NK-92 (cell line): Measurements from ENCODE around the gene ADAMTS12.

Source experiments
- DNase-seq: peaks from one replicate; lab custom pipeline; 2025; ENCODE audit not compliant: unreplicated experiment; lab: John Stamatoyannopoulos, UW

The ADAMTS12 gene

DNA sequence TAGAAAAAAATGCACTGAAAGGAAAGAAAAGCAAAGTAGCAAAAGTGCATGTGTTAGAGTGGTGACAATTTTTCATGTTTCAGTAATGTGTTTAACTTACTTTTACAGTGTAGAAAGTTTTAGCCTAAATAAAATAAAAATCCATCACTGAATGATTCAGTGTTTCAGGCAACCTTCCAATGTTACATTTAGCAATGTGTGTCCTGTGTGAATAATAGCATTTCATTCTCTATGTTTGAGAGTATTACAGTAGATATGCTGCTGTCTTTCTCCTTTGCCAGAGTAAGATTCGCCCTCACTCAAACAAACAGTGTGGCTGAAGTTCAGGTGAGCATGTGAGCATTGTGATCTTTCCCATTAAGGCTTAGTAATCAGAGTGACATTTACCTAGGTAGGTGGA is 279.9 kb downstream of the ADAMTS12 start:
- no peak for DNase-seq

DNA sequence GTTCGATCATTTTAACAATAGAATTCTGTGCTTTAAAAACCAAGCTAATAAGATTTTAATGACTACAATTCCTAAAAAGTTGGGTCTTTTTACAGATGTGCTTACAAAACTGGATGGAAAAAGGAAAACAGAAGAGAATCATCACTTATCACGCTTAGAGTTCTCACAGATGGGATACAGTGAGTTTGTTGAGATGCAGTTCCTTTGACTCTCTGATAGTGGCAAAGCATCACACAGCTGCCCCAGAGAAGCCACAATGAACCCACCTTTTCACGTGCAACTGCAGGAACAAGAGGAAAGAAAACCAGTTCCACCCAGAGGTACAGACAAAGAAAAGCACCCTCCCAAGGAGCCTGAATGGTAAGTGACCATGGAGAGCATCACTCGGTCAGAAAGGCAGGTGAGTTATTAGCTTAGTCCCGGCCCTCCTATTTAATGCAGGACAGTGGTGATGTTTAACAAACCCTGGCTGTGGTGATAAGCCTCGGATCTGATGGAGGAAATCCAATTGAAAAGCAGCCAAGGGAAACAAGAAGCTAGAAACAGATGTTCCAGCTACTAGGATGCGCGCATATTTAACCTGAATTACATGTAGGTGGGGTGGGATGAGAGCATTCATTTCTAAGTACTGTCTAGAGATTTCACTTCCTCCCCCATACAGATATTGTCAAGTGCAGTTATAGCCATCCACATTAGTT is 283.3 kb downstream of the ADAMTS12 start:
- no peak for DNase-seq

DNA sequence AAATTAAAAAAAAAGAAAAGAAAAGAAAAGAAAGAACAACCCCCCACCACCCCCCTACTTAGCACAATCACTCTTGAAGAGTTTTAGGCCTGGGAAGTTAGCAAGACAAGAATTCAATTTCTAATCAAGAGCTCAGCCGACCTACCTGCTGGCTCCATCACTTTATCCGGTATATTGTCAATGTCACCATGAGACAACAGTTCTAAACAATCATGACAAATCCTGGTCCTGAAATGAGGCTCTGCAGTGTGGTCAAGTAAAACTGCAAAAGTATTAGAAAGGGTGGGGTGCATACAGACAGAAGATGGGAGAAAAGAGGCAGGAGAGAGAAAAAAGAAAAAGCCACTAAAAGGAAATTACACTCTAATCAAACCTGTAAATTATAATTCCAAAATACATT is 287.3 kb downstream of the ADAMTS12 start:
- DNase-seq: no peak

DNA sequence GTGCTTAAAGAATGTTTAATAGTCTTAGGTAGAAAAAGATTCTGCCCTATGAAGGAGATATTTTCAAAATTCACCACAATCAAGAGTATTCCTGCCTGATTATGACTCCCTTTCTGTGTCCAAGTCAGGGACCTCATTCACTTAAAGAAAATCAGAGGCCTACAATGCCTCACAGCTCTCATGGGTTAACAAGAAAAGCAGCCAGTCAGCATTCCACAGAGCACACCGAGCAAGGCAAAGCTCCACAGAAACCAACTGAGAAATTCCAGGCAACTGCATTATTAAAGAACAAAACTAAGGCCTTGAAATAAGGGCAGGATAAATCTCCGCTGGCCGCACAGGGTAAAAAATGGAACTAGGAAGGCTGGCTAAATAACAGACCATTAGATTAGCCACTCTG is 289.9 kb downstream of the ADAMTS12 start:
- no peak for DNase-seq

DNA sequence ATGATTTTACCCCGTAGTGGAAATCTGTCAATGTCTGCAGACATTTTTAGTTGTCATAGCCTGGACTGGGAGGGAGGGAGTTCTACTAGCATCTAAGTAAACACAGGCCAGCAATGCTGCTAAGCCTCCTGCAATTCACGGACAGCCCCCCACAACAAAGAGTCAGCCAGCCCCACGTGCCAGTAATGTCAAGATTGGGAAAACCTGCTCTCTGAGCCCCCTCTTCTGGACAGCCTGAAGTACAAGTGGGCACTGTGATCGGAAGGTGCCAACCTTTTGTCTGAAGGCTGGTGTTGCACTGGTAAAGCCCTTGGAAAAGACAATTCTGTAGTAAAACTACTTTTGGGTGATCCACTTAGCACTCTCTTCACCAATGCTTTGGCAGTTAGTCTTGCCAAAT is 296.5 kb downstream of the ADAMTS12 start:
- DNase-seq: no peak

DNA sequence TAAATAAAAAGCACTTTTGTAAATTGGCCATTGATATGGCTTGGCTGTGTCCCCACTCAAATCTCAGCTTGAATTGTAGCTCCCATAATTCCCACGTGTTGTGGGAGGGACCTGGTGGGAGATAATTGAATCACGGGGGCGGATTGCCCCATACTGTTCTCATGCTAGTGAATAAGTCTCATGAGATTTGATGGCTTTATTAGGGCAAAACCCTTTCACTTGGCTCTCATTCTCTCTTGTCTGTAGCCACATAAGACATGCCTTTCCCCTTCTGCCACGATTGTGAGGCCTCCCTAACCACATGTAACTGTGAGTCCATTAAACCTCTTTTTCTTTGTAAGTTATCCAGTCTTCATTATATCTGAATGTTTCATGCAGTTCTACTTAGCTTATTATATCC is 297.8 kb downstream of the ADAMTS12 start:
- DNase-seq: no peak

DNA sequence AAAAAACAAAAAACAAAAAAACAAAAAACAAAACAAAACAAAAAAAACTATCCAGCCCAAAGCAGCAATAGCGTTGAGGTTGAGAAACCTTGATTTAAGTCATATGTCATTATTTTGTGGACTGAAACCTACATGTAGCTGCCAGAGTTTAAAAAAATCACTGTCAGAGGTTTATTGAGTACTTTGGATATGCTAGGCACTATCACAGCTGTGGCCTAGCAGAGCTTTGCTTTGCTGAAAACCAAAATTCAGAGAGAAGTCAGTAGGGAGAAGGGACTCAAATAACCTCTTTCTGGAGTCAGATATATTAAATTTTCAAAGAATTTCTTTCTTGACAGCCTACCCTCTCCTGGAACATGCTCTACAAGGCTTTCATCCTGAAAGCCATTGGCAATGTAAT is 299.5 kb downstream of the ADAMTS12 start:
- DNase-seq: no peak

DNA sequence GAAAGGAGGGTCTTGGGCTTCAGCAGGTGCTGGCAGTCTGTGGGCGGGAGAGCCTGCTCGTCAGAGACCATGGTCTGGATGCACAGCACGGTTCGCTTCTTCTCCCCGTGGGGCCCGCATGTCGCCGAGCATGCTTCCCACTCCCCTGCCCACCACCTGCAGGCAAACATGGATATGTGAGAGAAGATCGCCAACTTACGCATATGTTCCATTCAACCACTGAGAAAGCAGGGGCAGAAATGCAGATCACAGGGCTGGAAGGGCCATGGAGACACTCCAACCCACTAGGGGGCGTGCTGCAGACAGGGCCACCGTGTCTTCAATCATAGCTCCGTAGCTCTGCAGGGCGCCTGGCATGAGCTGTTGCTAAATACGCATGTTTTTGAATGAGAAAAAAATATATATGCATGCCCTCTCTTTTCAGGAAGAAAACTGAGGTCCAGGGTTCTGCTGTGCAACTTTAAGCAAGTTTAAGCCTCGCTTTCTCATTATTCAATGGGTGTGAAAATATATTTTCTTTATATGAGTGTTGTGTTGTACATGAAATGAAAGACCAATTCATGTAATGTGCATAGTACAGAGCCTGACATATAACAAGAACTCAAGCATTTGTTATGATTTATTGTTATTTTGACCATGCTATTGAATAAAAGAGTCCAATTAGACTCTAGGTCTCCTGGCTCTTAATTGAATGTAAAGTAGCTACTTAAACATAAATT is 303.0 kb downstream of the ADAMTS12 start:
- DNase-seq: no peak

DNA sequence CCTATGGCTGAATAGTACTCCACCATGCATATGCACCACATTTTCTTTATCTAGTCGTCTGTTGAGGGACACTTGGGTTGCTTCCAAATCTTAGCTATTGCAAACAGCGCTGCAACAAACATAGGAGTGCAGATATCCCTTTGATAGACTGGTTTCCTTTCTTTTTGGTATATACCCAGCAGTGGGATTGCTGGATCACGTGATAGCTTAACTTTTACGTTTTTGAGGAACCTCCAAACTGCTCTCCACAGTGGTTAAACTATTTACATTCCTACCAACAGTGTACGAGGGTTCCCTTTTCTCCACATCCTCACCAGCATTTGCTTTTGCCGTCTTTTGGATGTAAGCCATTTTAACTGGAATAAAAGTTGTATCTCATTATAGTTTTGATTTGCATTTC is 308.5 kb downstream of the ADAMTS12 start:
- no peak for DNase-seq

DNA sequence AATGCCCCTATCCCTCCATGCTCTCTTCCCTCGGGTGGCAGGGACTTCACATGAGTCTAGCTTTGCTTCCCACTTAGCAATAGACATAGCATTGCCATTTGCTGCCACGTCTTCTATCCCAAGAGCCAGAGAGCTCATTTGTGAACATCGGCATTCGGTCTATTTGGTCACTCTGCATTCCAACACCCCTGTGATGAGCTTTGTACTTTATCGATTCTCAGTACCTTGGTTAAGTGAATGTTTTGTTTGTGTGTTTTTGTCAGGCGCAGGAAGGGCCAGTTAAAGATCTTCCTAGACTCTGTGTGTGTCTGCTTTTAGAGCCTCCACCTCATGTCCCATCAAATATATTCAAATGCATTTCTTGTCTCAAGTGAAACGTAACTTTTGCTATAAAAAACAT is 309.4 kb downstream of the ADAMTS12 start:
- no peak for DNase-seq

DNA sequence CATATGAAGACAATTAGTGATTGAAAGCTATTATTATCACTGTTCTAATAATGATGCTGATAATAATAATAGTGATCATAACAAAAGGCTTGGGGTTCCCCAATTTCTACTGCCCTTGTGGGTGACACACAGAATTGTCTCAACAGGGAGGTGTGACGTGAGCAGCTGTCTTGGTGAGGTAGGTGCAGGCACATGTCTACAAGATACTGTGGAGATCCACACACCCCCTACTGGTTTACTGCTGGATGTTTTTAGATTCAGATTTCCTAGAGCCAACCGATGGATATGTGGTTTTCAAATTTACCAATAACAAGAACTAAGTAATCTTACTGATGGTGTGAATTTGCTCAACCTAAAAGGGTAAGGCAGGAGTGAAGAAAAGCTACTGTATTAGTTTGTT is 312.0 kb downstream of the ADAMTS12 start:
- no peak for DNase-seq

DNA sequence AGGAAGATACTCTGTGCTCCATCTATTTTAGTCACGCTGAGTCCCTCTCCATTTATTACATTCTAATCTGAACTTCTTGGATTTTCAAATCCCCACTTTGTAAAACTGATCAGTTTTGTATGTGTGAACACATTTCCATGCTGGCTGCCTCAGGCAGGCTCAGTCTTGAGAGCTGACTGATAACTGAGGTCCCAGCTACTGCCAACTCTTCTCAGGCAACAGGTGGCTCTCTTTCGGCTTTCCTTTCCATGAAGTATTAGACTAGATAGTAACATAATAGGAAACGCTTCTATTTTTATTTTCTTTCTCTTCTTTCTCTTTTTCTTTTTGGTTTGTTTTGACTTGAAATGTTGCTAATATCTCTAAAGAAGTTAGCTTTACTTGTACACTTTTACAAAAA is 312.6 kb downstream of the ADAMTS12 start:
- DNase-seq: no peak

DNA sequence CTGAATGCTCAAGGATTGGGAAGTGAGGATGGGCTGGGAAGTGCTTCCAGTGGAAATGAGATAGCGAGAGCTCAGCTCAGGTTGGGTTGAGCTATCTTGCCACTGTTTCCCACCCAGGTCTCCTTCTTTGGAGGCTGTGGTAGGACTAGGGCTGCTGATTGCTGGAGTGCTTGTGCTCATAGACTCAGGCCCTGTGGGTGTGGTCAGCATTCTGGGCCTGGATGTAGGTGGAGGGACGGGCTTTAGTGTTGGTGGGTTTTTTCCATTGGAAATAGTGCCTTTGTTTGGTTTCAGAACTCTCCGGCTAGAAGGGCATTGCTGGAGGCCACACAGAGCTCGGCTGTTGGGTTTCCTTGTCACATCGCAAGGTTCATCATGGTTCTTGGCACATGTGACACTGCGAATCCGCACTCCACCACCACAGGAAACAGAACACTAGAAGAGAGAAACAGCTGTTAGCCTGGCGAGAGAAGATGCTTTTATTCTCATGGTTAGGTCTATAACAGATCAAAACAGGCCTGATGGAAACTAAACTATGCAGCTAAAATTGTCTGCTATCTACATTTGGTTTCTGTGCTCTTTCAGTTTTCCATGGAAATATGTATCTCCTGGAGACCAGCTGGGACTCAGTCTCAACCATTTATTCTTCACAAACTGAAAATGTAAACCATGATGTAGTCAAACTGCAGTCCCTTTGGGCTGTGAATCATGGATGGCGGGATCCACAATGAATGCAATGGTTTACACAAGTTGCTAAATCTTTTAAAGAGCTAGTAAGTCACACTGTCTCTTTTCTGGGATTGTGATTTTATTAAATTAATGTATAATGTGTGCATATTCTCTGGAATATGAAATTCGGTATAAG is 314.8 kb downstream of the ADAMTS12 start:
- no peak for DNase-seq

DNA sequence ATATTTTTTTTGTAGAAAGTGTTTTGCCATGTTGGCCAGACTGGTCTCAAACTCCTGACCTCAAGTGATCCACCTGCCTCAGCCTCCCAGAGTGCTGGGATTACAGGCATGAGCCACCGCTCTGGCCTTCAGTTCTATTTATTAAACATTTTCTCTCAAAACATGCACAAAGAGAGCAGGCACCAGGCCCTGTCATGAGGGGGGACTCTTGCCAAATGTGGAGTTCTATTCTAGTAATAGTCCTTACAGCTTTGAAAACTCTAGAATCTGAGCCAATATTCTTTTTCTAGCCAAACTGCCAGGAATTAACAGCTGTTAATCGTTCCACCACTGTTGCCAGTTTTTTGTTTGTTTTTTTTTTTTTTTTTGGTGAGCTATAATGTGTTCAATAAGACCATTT is 326.5 kb downstream of the ADAMTS12 start:
- no peak for DNase-seq

DNA sequence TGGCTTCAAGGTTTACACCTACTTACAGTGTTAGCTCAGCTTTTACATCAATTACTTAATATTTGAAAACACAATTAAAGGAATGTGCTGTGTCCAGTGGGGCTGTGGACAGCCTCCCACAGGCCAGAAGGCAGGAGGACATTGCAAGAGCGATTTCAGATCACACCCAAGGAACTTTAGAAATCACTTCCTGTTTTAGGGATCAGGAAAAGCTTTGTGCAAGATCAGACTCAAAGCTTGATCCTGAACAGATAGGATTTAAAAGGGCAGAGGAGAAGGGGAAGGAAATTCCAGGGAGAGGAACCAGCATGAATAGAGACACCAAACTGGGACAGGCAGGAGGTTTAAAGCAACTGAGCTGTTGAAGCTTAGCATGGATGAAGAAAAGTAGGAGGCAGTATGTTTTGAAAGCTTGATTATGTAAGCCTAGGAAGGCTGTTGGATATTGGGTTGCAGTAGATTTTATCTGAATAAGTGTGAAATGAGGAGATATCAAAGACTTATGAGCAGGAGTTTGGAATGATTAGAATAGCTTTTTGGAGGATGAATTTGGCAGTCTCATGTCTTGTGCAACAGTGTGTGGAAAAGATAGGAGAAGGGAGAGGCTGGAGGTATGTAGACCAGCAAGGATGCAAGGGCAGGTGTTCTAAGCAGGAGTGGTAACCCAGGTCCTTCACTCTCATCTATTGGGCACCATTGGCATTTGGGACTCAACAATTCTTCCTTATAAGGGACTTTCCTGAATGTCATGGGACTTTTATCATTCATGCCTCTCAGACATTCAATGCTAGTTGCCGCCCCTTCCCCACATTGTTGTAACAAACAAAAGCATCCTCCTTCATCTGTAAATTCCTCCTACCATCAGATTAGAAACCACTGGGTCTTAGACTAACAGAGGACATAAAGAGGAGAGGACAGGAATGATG is 327.5 kb downstream of the ADAMTS12 start:
- DNase-seq: no peak

DNA sequence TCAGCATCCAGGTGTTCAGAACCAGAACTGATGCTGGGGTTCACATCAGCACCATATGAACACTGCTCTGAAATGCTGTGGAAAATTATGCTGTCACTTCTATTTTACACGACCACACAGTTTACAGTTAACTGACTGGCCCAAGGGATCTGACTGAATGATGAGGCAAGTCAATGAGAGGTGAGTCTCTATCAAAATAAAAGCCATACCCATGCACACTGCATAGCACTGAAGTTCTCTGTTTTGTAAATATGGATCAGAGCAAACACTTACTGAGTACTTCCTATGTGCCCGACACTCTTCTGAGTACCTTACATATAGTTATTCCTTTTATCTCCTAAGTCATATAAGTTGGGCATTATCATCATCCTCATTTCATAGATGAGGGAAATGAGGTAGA is 328.3 kb downstream of the ADAMTS12 start:
- DNase-seq: no peak

DNA sequence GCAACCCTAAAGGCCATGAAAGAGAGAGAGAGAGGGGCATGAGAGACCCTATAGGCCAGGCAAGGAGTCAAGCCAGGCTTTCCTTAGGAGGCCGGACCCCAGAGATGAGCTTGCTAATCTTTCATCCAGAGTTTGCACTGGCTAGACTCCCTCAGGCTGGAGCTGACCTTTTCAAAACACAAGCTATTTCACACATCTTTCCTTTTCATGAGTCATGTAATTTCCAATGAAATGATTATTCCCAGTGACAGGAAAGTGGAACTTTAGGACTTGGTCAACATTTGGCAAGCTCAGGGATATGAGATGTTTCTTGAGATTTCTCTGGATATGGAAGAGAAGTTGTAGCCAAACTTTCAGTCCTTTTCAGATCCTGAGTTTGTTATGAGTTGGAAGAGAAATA is 333.3 kb downstream of the ADAMTS12 start:
- DNase-seq: no peak

DNA sequence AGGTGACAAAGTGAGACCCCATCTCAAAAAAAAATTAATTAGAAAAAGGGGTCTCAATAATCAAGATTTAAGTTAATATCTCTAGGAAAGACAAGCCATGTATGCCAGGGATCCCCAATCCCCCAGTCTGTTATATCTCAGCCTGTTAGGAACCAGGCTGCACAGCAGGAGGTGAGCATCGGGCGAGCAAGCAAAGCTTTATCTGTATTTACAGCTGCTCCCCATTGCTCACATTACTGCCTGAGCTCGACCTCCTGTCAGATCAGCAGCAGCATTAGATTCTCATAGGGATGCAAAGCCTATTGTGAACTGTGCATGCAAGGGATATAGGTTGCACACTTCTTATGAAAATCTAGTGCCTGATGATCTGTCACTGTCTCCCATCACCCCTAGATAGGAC is 334.2 kb downstream of the ADAMTS12 start:
- DNase-seq: no peak

DNA sequence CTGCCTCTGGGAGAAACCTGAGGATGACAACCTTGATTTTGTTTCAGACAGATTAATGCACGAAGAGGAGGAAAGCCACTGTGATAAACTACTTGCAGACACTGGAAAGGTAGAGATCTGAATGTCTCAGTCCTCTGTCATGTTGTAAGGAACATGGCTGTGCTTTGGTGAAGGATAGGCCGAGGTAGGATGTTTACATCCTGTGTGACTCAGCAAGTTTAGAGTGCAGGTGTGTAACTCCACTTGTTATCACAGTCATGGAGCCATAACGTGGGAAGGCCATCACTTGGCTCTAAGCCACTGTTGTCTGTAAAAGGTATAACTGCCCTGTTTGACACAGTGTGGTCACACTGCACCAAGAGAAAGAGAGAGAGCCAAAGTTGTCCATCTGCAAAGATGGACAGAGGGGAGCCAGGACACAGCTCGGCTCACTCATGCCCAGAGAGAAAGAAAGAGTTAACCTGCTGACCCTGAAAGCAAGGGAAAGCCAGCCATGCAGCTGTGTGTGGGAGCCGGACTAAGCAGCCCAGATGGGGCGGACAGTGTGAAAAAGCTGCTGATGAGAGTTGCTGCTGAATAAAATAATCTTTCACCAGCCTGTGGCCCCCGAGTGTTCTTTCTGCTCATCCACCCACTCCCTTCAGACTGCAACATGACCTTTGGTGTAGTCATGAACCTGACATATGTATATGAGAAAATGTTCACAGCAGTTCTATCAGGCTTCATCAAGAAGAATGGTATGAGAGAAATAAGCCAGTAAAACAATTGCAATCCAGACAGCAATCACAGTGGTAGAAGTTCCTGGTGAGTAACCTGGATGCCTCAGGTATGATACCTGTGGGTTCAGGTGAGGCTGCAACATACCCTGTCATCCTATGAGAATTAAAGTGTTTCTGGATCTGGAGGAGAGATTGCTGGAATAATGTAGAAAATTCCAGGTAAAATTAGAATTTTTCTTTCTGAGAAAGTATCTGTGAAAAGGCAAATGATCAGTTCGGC is 335.2 kb downstream of the ADAMTS12 start:
- DNase-seq: no peak
